ENCODE results near the gene SYT13. TPM values are rescaled to one million over a fixed set of nuclear protein-coding genes. Genes with fewer than 3 reads are reported as not detected.
A peak's percentile ranks its signal among the peaks of the same experiment; 100 is the strongest.

SYT13 gene
- 6.0 and 9.4 TPM in 2 replicates for total RNA-seq (2022)
- Bru-seq, nascent RNA: percentile 45 among the genes with signal in this experiment
- BruChase-seq, experiment 1, labeled RNA remaining after a 2-hour chase: percentile 48 among the genes with signal in this experiment
- BruChase-seq, experiment 2, labeled RNA remaining after a 6-hour chase: percentile 63 among the genes with signal in this experiment
- long read RNA-seq, full-length matches to known transcripts: 2 of 5 reads
- long read RNA-seq, partial matches to known transcripts: 0 of 5 reads
- long read RNA-seq, other reads (novel, unspliced or antisense): 3 of 5 reads

DNA sequence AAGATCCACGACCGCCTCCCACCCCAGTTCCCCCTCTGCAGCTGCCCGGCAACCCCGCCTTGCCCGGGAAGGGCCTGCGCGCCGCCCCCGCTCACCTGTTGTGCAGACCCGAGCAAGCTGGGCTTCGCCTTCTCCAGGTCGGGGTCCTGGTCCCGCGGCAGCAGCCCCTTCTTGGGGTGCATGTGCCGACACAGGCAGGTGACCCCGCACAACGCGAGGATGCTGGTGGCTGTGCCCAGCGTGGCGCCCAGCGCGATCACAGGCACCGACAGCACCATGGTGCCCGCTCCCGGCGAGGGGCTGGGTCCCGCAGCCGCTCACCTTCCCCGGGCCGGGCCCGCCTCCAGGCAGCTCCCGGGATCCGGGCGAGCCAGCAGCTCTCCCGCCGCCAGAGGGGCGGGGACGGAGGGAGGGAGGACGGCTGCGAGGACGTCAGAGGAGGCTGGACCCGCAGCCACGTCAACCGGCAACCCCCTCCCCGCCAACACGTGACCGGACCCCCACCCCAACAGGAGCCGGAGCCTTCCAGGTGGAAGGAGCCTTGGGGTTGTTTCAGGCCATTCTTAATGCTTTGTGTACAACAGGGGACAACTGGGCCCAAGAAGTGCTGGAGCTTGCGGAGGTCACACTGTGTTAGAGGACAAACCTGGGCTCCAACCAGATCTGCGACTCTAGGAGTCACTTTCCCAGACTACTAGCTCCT lies at the start of gene SYT13:
SYT13 (minus strand) TSS at position 412 of the 703 bp plus-strand sequence; CDS start at position 278, 134 bp downstream.
- no peak for TF ChIP-seq CTCF (IDR thresholded peaks at IDR 0.05; ENCODE audit: insufficient read depth in 1 of 2, low read depth in 1 of 2, low read length in 1 of 2, severe bottlenecking in 1 of 2, unreplicated experiment in 1 of 2)
- Histone ChIP-seq H3K4me1 (peaks cover 18% of the 10 kb centered on the region), H3K9me3 (no peaks in the 10 kb centered on the region), H3K36me3 (ENCODE audit: control insufficient read depth, insufficient read depth, low read length) (no peaks in the 10 kb centered on the region), H3K27me3 (replicated peaks; ENCODE audit: control insufficient read depth, insufficient read depth, low read length) (no peaks in the 10 kb centered on the region), H3K4me3 (ENCODE audit: low read depth, low read length) (peak within 1 kb of the TSS; percentile 54)
- Mint-ChIP-seq H3K36me3 (ENCODE audit: insufficient read depth, unreplicated experiment) (peaks cover 6% of the 10 kb centered on the region), H3K27ac (ENCODE audit: unreplicated experiment) (no peak within 1 kb of the TSS), H3K4me1 (ENCODE audit: low read depth, unreplicated experiment) (peaks cover 14% of the 10 kb centered on the region), H3K27me3 (ENCODE audit: insufficient read depth, unreplicated experiment) (peaks cover 15% of the 10 kb centered on the region), H3K9me3 (ENCODE audit: unreplicated experiment) (no peaks in the 10 kb centered on the region), H3K4me3 (ENCODE audit: unreplicated experiment) (peak within 1 kb of the TSS; percentile 61)
- peak; percentile 66 to 79 for DNase-seq
- ChIA-PET CTCF (interaction anchor here (0.8 to 1.1 kb wide), 5 partner anchors 14 to 181 kb away, joined by 3 to 7 read pairs (median 3); no protein-coding TSS in a partner anchor), POLR2A (no interaction called here)
- no TSS peak for BruUV-seq (replicated peaks)
- intact Hi-C loops (cut with micrococcal nuclease; ENCODE audit: unreplicated experiment): loop anchor here (10.0 kb wide), 1 partner anchor 101 kb away; no protein-coding TSS in a partner anchor

GRCh38 chr11:45335434-45335833 lies 49.3 kb upstream of the SYT13 start:
- H3K27me3 ChIP-seq (replicated peaks; ENCODE audit: control insufficient read depth, insufficient read depth, low read length): no peaks in the 10 kb centered on the region; the same call in 1 of the 2 replicates
- H3K27me3 Mint-ChIP-seq (ENCODE audit: insufficient read depth, unreplicated experiment): peaks cover 23% of the 10 kb centered on the region
- no peak overlapping the region for H3K4me3 Mint-ChIP-seq (ENCODE audit: unreplicated experiment)
- peaks cover 5% of the 10 kb centered on the region for H3K36me3 Mint-ChIP-seq (ENCODE audit: insufficient read depth, unreplicated experiment)
- no peak for DNase-seq
- intact Hi-C loops (cut with micrococcal nuclease; ENCODE audit: unreplicated experiment): loop anchor here (10.0 kb wide), 1 partner anchor 401 kb away; no protein-coding TSS in a partner anchor
- CTCF ChIA-PET: interaction anchor here (1.8 kb wide), 1 partner anchor 225 kb away, joined by 5 read pairs; no protein-coding TSS in a partner anchor
- H3K4me1 Mint-ChIP-seq (ENCODE audit: low read depth, unreplicated experiment): peaks cover 11% of the 10 kb centered on the region
- no peak overlapping the region for H3K4me3 ChIP-seq (ENCODE audit: low read depth, low read length)
- POLR2A ChIA-PET: no interaction called here
- no TSS peak for BruUV-seq (replicated peaks)
- H3K4me1 ChIP-seq: no peaks in the 10 kb centered on the region
- H3K27ac Mint-ChIP-seq (ENCODE audit: unreplicated experiment): no peak overlapping the region
- H3K36me3 ChIP-seq (ENCODE audit: control insufficient read depth, insufficient read depth, low read length): no peaks in the 10 kb centered on the region
- H3K9me3 Mint-ChIP-seq (ENCODE audit: unreplicated experiment): no peaks in the 10 kb centered on the region
- TF ChIP-seq CTCF (IDR thresholded peaks at IDR 0.05; ENCODE audit: insufficient read depth in 1 of 2, low read depth in 1 of 2, low read length in 1 of 2, severe bottlenecking in 1 of 2, unreplicated experiment in 1 of 2): no peak
- no peaks in the 10 kb centered on the region for H3K9me3 ChIP-seq

GRCh38 chr11:45334836-45335235 lies 48.7 kb upstream of the SYT13 start:
- Mint-ChIP-seq H3K27me3 (ENCODE audit: insufficient read depth, unreplicated experiment) (peaks cover 19% of the 10 kb centered on the region), H3K36me3 (ENCODE audit: insufficient read depth, unreplicated experiment) (peaks cover 5% of the 10 kb centered on the region), H3K4me1 (ENCODE audit: low read depth, unreplicated experiment) (peaks cover 5% of the 10 kb centered on the region), H3K4me3 (ENCODE audit: unreplicated experiment) (no peak overlapping the region), H3K27ac (ENCODE audit: unreplicated experiment) (no peak overlapping the region), H3K9me3 (ENCODE audit: unreplicated experiment) (no peaks in the 10 kb centered on the region)
- ChIA-PET CTCF (interaction anchor here (1.8 kb wide), 1 partner anchor 224 kb away, joined by 5 read pairs; no protein-coding TSS in a partner anchor), POLR2A (no interaction called here)
- Histone ChIP-seq H3K36me3 (ENCODE audit: control insufficient read depth, insufficient read depth, low read length) (no peaks in the 10 kb centered on the region), H3K4me1 (no peaks in the 10 kb centered on the region), H3K27me3 (replicated peaks; ENCODE audit: control insufficient read depth, insufficient read depth, low read length) (no peaks in the 10 kb centered on the region; the same call in 1 of the 2 replicates), H3K4me3 (ENCODE audit: low read depth, low read length) (no peak overlapping the region), H3K9me3 (no peaks in the 10 kb centered on the region)
- intact Hi-C loops (cut with micrococcal nuclease; ENCODE audit: unreplicated experiment): loop anchor here (10.0 kb wide), 1 partner anchor 400 kb away; no protein-coding TSS in a partner anchor
- TF ChIP-seq CTCF (IDR thresholded peaks at IDR 0.05; ENCODE audit: insufficient read depth in 1 of 2, low read depth in 1 of 2, low read length in 1 of 2, severe bottlenecking in 1 of 2, unreplicated experiment in 1 of 2): no peak
- no TSS peak for BruUV-seq (replicated peaks)
- DNase-seq: no peak
